Muscle of arm (tissue), 14 donors: ENCODE measurements around the gene SNX12. TPM values are rescaled to one million over a fixed set of nuclear protein-coding genes. Genes with fewer than 3 reads are reported as not detected.
A peak's percentile ranks its signal among the peaks of the same experiment; 100 is the strongest.

Source experiments
- DNase-seq: peaks from one replicate; pipeline ENCODE4 v3.0.0-alpha.2; 2013
- long read RNA-seq, 11 donors: transcript quantifications; one replicate each; lab custom pipeline, GENCODE V29; 2026
- polyA plus RNA-seq, 12 donors: library from polyadenylated mRNA; unstranded; fragments of 120-200 nt; gene quantifications; one replicate each; pipeline ENCODE4 v1.2.1, GENCODE V29; 2013; ENCODE audit not compliant: insufficient read length in 12 of 12

SNX12 gene
- polyA plus RNA-seq = 10 to 100 TPM in 11 of 12 donors, not detected in 1; 39.9 to 78.3 (median 48.1) TPM
- long read RNA-seq, donor 1, transcript SNX12-202 (4 exons, 2,376 nt) = major isoform, 12 of 12 reads
- long read RNA-seq, donor 1, partial matches to known transcripts = 0 of 12 reads
- long read RNA-seq, donor 1, other reads (novel, unspliced or antisense) = 0 of 12 reads
- long read RNA-seq, donor 2, transcript SNX12-202 (4 exons, 2,376 nt) = major isoform, 8 of 9 reads
- long read RNA-seq, donor 2, partial matches to known transcripts = 0 of 9 reads
- long read RNA-seq, donor 2, other reads (novel, unspliced or antisense) = 0 of 9 reads
- long read RNA-seq, donor 3, transcript SNX12-202 (4 exons, 2,376 nt) = major isoform, 10 of 10 reads
- long read RNA-seq, donor 3, partial matches to known transcripts = 0 of 10 reads
- long read RNA-seq, donor 3, other reads (novel, unspliced or antisense) = 0 of 10 reads
- long read RNA-seq, donor 4, partial matches to known transcripts = 0 of 3 reads
- long read RNA-seq, donor 4, other reads (novel, unspliced or antisense) = 0 of 3 reads
- long read RNA-seq, donor 5, transcript SNX12-202 (4 exons, 2,376 nt) = major isoform, 22 of 22 reads
- long read RNA-seq, donor 5, partial matches to known transcripts = 0 of 22 reads
- long read RNA-seq, donor 5, other reads (novel, unspliced or antisense) = 0 of 22 reads
- long read RNA-seq, donor 6, transcript SNX12-202 (4 exons, 2,376 nt) = major isoform, 10 of 11 reads
- long read RNA-seq, donor 6, partial matches to known transcripts = 0 of 11 reads
- long read RNA-seq, donor 6, other reads (novel, unspliced or antisense) = 0 of 11 reads
- long read RNA-seq, donor 7, transcript SNX12-202 (4 exons, 2,376 nt) = major isoform, 8 of 8 reads
- long read RNA-seq, donor 7, partial matches to known transcripts = 0 of 8 reads
- long read RNA-seq, donor 7, other reads (novel, unspliced or antisense) = 0 of 8 reads
- long read RNA-seq, donor 8, transcript SNX12-202 (4 exons, 2,376 nt) = major isoform, 14 of 14 reads
- long read RNA-seq, donor 8, partial matches to known transcripts = 0 of 14 reads
- long read RNA-seq, donor 8, other reads (novel, unspliced or antisense) = 0 of 14 reads
- long read RNA-seq, donor 9, transcript SNX12-202 (4 exons, 2,376 nt) = major isoform, 10 of 36 reads
- long read RNA-seq, donor 9, partial matches to known transcripts = 26 of 36 reads
- long read RNA-seq, donor 9, other reads (novel, unspliced or antisense) = 0 of 36 reads
- long read RNA-seq, donor 10, transcript SNX12-202 (4 exons, 2,376 nt) = major isoform, 10 of 10 reads
- long read RNA-seq, donor 10, partial matches to known transcripts = 0 of 10 reads
- long read RNA-seq, donor 10, other reads (novel, unspliced or antisense) = 0 of 10 reads
- long read RNA-seq, donor 11, transcript SNX12-202 (4 exons, 2,376 nt) = major isoform, 12 of 39 reads
- long read RNA-seq, donor 11, partial matches to known transcripts = 26 of 39 reads
- long read RNA-seq, donor 11, other reads (novel, unspliced or antisense) = 0 of 39 reads

DNA sequence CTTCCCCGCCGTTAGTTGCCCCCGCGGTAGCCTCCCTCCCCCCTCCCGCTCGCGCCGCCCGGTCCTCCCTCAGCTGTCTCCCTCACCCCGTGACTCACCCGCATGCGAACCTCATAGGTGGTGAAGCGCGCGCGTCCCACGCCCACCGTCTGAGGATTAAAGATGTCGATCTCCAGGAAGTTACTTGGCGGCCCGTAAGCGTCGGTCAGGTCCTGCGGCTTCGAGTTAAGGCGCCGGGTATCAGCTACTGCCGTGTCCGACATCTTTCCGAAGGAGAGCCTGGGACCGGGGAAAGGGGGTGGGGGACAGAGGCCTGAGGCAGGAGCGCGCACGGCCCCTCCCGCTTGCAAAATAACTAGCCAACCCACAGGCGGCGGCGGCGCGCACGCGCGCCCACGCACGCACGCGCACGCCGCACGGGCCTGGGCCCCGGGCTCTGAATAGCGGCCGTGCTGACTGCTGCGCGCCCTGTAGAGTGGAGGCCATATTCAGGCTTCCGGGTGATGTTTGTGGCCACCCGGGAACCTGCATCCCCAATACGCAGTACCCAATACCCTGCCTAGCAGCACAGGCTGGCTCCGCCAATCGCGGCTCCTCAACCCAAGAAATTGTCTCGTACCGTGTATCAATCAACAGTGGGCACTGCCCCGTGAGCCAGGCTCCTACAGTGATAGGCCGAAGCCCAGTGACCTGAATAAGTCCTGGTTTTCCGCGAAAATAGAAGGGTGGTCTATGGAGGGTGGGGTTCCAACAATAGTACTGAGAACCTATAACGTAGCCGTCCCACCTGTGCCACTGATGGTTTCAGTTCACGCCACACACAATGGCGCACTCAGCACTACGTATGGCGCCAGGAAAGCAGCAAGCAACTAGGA lies at the start of gene SNX12:
Gene SNX12, minus strand, starts transcription at position 291 of the 875 bp plus-strand sequence. Its CDS starts 28 bp downstream, at position 263.
- peak; percentile 88 for DNase-seq

DNA sequence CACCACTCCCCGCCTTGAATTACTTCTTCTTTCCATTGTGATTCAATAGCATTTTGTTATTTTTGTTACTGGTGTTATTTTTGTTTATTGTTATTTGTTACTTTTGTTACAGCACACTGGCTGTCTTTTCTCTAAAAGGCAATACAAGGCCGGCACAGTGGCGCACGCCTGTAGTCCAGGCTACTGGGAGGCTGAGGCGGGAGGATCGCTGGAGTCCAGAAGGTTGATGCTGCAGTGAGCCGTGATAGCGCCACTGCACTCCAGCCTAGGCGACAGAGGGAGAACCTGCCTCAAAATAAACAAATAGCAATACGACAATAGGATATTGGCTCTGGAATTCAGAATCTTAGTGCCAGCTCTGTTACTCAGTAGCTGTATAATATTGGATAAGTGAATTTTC lies 49.2 kb upstream of the SNX12 start:
- no peak for DNase-seq

DNA sequence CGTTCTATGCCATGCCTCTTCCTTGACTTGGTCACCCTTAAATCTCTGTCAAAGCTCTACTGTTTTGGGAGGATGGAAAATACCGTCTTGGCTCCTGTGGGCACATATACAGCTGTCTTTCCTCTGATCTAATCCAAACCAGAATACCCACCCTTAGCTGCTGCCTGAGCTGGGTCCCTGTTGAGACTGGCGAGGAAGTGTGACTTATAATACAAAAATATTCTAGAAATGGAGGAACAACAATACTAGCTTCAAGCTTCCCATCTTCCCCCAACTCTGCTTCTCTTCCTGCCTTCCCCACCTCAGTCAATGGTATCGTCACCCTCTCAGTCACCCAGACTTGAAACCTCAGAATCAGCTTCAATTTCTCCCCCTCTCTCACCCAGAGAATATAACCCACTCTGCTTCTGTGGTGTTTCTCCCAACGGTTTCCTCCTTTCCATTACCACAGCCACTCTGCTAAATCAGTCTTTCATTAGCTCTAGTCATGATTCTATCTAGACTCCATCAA lies 43.8 kb upstream of the SNX12 start:
- no peak for DNase-seq

- DNase-seq = no peak
Measured at GRCh38 chrX:71111141-71111843, 43.2 kb upstream of the SNX12 start, which contains the start of gene IL2RG. Gene IL2RG, minus strand, starts transcription at chrX:71111577. Its CDS starts 38 bp downstream, at chrX:71111539.

DNA sequence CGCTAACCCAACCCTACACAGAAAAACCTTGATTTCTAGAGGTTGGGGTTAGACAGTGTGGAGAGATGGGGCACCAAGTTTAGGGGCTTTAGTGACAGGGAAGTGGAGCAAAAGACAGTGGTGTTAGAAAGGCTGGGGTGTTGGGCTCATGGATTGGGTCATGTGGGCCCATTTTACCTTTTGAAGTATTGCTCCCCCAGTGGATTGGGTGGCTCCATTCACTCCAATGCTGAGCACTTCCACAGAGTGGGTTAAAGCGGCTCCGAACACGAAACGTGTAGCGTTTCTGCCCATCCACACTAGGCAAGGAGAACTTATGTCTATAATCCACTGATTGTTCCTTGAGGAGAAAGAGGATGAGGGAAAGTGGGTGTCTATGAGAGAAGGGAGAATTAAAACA lies 40.9 kb upstream of the SNX12 start:
- no peak for DNase-seq

DNA sequence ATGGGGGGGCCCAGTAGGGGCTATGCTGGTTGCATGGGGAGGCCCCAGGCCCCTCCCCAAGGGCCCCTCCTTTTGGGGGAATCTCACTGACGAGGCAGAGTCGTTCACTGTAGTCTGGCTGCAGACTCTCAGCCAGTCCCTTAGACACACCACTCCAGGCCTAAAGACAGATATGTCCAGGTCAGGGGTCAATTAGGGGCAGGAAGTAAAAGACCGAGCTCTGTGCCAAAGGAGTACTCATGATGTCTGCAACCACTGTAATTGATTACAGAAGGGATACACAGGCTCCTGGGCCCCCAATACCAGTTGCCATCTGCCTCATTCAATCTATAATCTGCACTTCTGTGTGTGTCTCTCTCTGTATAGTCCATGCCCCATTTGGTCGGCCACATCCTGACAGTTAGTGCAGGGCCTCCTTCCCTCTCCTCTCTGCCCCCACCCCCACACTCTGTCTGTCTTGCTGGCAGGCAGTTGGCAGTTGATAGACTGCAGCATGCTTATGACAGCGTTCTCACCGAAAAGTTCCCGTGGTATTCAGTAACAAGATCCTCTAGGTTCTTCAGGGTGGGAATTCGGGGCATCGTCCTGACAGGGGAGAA lies 39.7 kb upstream of the SNX12 start:
- no peak for DNase-seq

DNA sequence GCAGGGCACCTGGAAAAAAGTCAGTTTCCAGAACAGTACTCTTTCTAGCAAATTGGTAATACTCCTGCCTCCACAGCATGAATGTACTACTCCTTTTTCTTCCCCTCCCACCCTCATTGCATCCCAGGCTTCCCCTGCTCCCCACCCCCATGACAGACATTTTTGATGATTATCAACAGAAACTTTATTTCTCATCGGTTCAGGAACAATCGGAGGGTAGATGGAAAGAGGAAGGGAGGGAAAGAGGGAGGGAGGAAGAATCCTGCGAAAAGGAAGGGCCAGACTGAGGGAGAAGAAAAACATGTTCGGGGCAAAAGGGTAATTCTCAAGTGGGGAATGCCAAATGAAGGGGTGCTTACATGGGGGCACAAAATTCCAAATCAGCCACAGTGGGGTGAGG lies 39.1 kb upstream of the SNX12 start:
- DNase-seq = no peak

DNA sequence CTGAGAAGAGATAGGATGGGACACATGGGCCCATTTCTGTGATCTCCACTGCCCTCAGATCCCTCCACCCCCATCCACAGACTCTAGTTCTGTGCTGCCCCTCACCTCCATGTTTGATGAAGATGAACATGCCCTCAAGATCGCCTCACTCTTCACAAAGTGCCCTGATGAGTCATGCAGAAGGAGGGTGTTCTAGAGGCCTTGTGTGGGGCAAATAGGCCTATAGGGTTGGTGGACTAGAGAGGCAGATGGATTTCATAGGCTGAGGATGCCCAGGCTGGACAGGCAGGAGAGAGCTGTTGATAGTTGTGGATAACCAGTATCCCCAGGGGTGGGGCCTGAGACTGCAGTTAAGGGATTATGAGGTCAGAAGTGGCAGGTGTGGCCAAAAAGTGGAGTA lies 38.3 kb upstream of the SNX12 start, which contains the start of gene CXorf65:
Gene CXorf65, minus strand, starts transcription at position 314 of the 400 bp plus-strand sequence. Its CDS starts 184 bp downstream, at position 130.
- DNase-seq = no peak

- no peak for DNase-seq
Measured at GRCh38 chrX:71105628-71106027, 37.5 kb upstream of the SNX12 start.

GRCh38 chrX:71103110-71103983 lies 35.2 kb upstream of the SNX12 start:
- DNase-seq = peak; percentile 36

GRCh38 chrX:71102292-71102691 lies 34.2 kb upstream of the SNX12 start:
- DNase-seq = no peak

DNA sequence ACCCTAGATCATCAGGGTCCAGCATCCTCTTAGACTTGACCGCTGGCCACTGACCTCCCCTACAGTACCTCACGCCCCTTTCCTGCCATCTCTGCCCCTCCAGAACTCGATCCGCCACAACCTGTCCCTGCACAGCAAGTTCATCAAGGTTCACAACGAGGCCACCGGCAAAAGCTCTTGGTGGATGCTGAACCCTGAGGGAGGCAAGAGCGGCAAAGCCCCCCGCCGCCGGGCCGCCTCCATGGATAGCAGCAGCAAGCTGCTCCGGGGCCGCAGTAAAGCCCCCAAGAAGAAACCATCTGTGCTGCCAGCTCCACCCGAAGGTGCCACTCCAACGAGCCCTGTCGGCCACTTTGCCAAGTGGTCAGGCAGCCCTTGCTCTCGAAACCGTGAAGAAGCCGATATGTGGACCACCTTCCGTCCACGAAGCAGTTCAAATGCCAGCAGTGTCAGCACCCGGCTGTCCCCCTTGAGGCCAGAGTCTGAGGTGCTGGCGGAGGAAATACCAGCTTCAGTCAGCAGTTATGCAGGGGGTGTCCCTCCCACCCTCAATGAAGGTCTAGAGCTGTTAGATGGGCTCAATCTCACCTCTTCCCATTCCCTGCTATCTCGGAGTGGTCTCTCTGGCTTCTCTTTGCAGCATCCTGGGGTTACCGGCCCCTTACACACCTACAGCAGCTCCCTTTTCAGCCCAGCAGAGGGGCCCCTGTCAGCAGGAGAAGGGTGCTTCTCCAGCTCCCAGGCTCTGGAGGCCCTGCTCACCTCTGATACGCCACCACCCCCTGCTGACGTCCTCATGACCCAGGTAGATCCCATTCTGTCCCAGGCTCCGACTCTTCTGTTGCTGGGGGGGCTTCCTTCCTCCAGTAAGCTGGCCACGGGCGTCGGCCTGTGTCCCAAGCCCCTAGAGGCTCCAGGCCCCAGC lies 32.7 kb upstream of the SNX12 start:
- no peak for DNase-seq

- DNase-seq = no peak
Measured at GRCh38 chrX:71099736-71100135, 31.6 kb upstream of the SNX12 start.

GRCh38 chrX:71098951-71099506 lies 30.9 kb upstream of the SNX12 start:
- DNase-seq = no peak

DNA sequence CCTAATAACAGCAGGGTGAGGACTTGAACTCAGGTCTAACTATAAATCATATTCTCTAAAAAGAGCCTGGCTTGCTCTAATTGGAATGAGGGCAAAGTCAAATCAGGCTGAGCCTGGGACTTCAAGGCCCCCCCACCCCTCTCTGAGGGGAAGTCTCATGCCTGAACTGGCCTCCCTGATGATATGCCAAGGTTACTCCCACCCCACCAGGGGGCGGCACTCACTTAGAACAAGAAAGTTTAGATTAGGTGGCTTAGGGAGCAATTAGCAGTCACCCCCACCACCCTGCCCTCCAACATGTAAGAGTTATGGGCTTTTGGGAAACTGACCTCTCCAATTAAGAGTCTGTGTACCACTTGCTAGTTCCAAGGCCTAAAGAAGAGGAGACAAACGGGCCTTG lies 30.2 kb upstream of the SNX12 start:
- DNase-seq = peak; percentile 20

GRCh38 chrX:71096760-71097032 lies 28.6 kb upstream of the SNX12 start:
- DNase-seq = no peak
